Ishikawa (cell line): Measurements from ENCODE around the gene AMZ2.

Source experiments
- CEBPB ChIP-seq: IDR thresholded peaks from 2 replicates; pipeline ENCODE4 v1.6.1; 2012
- EGR1 ChIP-seq: IDR thresholded peaks from 2 replicates; pipeline ENCODE4 v1.6.1; 2012
- EP300 ChIP-seq: IDR thresholded peaks from 2 replicates; pipeline ENCODE4 v1.6.1; 2012; ENCODE audit warnings: borderline replicate concordance
- MAX ChIP-seq: IDR thresholded peaks from 2 replicates; pipeline ENCODE4 v1.6.1; 2012
- REST ChIP-seq: IDR thresholded peaks from 2 replicates; pipeline ENCODE4 v1.6.1; 2012; ENCODE audit warnings: low read depth, mild to moderate bottlenecking
- TCF12 ChIP-seq: IDR thresholded peaks from 2 replicates; pipeline ENCODE4 v1.6.1; 2012; ENCODE audit warnings: low read depth
- YY1 ChIP-seq: IDR thresholded peaks from 2 replicates; pipeline ENCODE4 v1.6.1; 2012; ENCODE audit warnings: low read depth
- ZBTB7A ChIP-seq: IDR thresholded peaks from 2 replicates; pipeline ENCODE4 v1.6.1; 2012; ENCODE audit warnings: low read depth

GRCh38 chr17:68229619-68230018 lies 18.2 kb upstream of the AMZ2 start:
- TF ChIP-seq MAX (no peak), TCF12 (no peak), REST (no peak), CEBPB (no peak), EP300 (no peak), EGR1 (no peak), YY1 (no peak), ZBTB7A (no peak)
